Head of caudate nucleus (tissue), 42 donors: ENCODE measurements around the gene LSM5.

Source experiments
- DNase-seq, 42 donors: peaks; one replicate each; pipeline versions ENCODE4 v3.0.0 to v3.0.0-alpha.2; 2020 to 2021; ENCODE audit warnings: mixed read lengths in 7 of 42
- intact Hi-C: fragments of 100-400 bp; cut with DNase I; formaldehyde crosslinking; loops from one replicate; pipeline ENCODE4 v1.15.0; 2022

The LSM5 gene

GRCh38 chr7:32490127-32490796 lies at the start of gene LSM5:
LSM5 (minus strand) TSS chr7:32490380; CDS start chr7:32490365, 15 bp downstream.
- DNase-seq, result peak; percentile 83 to 96 (median 91)
- intact Hi-C loops, result no loop called here

- intact Hi-C loops, result no loop called here
Observed at GRCh38 chr7:32539366-32539765, 49.2 kb upstream of the LSM5 start.

DNA sequence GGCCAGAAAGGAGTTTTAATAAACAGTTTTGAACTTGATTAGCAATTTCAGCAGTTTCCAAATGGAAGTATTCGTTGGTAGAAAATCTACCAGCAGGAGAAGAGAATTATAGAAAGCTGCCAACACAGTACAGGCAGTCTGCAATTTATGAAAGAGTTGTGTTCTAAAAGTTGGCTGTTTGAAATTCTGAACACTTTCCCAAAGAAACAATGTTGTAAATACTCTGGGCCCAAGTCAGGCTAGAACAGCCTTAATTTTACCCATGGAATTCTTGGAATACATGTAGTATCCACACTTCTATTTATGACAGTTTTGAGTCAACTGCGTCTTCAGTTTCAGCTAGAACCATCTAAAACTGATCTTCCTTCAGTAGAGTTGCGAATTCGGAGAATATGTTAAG lies 47.6 kb upstream of the LSM5 start:
- no peak for DNase-seq
- intact Hi-C loops, result no loop called here

More at GRCh38 chr7:32539366-32539765, 49.2 kb upstream of the LSM5 start:
- no peak for DNase-seq

GRCh38 chr7:32536585-32536984 lies 46.4 kb upstream of the LSM5 start:
- intact Hi-C loops, result no loop called here
- peak in 2 of 42 donors; percentile 3 to 12 for DNase-seq

DNA sequence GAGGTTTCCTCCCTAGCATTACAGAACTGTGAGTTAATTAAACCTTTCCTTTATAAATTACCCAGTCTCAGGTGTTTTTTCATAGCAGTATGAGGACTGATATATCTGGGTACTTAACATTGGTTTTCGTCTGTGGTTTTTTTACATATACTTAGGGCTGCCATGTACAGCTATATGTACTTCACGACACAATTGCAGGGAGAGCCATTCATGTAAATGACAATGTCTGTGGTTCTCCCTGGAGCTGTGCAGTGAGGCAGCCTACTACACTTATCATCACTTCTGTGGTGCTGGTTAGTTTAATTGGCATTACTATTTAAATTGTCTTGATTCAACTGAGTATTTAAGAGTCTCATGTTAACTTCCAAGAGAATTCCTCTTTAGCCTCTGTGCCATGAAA lies 45.8 kb upstream of the LSM5 start:
- intact Hi-C loops, result no loop called here
- no peak for DNase-seq

DNA sequence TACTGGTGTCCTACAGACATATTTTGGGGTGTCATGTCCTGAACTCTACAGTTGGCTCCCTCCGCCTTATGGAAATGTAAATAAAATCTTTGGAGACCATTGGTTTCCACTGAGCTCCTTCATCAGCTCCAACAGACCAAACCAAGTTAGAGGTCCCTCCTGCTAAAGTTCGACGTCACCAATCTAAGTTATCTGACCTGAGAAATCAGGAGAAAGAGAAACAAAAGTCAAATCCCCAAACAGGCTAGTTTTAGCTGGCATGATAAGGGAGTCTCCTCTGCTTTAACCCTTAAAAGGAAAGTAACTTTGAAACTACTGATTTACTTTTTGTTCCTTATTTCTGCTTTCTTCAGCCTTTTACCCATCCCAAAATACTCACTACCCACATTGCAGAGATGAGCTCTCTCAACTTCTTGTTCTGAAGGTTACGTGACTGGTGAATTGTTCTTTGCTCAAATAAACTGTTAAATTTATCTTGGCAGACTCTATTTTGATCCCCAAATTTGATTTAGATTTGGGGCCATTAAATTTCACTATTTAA lies 45.1 kb upstream of the LSM5 start:
- intact Hi-C loops, result no loop called here
- no peak for DNase-seq

DNA sequence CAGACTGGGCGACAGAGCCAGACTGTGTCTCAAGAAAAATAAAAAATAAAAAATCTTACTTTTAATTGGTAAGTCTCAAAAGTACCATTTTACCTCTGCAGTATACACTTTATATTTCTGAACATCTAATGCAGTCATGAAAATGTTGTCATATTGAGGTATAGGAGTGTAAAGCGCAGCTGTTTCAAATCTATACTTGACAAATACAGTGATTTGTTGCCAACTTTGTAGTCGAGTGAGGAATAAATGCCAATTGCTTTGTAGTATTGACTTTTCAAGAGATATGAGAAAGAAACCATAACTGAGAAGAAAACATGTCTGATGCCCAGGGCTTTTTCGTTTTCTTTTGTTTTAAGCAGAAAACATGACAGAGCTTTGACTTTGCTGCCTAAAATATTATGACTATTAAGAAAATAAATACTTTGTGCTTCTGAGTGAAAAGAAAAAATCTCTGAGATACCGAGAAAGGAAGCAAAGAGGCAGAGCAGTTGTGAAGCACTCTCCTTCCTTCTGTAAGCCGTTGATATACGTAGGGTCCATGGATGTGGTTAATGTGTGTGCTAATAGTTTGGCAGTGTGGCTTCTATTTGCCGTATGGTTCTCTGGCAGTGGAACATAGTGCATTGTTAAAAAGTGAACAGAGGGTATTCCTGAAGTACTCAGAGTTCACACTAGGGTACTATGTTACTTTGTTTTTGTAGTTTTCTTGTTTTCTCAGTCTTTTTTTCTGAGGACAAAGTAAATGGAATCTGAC lies 43.3 kb upstream of the LSM5 start:
- no peak for DNase-seq
- intact Hi-C loops, result no loop called here

- DNase-seq, result no peak
- intact Hi-C loops, result no loop called here
Observed at GRCh38 chr7:32532716-32533115, 42.5 kb upstream of the LSM5 start.

DNA sequence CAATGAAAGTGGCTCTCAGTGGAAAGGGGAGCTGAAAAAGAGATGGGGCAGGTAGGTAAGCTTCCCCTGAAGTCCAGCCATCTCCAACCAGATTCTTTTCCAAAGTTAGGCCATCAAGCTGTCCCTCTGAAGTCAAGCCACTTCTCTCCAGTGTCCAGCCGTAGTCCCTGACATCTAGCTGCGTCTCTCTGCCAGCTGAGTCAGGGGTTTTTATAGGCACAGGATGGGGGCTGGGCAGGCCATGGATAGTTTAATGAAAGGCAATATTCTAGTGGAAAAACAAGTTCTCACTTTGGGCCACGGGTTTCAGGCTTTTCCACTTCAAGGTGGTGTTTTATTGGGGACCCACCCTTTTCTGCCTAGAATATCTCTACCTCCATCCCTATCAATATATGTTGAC lies 41.9 kb upstream of the LSM5 start:
- peak in 1 of 42 donors; percentile 29 for DNase-seq
- intact Hi-C loops, result no loop called here

DNA sequence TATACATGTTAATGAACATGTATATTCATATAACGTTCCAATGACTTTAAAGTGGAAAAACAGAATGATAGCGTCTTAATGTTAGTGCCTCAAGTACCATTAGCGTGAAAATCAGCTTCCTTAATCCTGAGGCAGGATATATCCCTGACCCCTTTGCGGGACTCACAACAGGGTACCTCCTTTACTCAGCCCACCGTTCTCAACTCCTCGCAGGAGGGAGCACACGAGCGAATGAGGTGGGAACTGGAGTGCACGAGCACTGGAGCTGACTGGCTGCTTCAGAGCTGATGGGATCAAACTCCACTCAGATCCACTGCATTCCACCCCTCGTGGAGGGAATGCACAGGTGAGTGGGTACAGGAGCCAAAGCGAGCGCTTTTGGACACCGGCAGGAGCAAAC lies 41.2 kb upstream of the LSM5 start:
- intact Hi-C loops, result no loop called here

GRCh38 chr7:32525839-32526238 lies 35.7 kb upstream of the LSM5 start:
- no peak for DNase-seq
- intact Hi-C loops, result no loop called here

More for the DNA sequence above, 41.2 kb upstream of the LSM5 start:
- DNase-seq, result no peak

DNA sequence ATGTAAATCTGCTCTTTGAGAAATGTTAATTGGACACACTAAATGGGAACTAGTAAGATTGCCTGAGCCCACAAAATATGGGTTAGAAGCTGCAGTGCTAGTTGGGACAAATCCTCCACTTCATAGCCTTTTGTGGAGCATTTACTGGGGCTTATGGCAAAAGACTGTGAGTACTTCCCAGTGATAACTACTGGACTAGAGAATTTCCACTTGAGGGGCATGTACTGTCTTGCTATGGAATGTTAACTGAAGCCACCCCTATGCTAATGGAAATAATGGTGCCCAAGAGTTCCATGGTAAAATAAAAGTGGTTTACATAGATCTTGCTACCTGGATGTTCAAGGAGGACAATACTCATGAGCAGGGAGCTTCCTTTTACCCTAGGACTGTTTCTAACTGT lies 34.5 kb upstream of the LSM5 start:
- intact Hi-C loops, result no loop called here
- no peak for DNase-seq

- intact Hi-C loops, result no loop called here
- no peak for DNase-seq
Observed at GRCh38 chr7:32522746-32523530, 32.8 kb upstream of the LSM5 start.

GRCh38 chr7:32519763-32520162 lies 29.6 kb upstream of the LSM5 start:
- no peak for DNase-seq
- intact Hi-C loops, result no loop called here

DNA sequence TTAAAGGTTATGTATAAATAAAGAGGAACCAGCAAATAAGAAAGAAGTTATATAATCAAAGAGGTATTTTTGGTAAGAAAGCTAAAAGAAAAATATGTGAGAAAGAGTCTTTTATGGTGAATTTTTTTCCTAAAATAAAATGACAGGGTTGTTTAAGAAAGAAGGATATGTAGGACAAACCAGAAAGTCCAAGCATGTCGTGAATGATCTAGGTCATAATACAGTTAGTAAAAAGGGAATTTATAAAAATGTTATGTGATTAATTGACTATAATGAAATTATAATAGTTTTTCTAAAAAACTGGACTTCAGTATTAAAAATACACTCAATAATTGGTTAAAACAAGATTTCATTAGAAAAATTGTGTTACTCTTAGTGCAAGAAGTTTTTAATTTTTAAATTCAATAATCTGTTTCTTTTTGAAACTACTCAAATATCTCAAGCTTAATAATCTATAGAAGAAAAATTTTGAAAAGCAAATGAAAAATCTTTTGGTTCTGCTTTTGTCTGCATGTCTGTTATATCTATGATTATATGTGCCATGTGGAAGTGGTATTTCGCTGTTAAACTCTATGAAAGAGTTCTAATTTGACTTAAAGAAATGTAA lies 28.5 kb upstream of the LSM5 start:
- DNase-seq, result no peak
- intact Hi-C loops, result no loop called here

DNA sequence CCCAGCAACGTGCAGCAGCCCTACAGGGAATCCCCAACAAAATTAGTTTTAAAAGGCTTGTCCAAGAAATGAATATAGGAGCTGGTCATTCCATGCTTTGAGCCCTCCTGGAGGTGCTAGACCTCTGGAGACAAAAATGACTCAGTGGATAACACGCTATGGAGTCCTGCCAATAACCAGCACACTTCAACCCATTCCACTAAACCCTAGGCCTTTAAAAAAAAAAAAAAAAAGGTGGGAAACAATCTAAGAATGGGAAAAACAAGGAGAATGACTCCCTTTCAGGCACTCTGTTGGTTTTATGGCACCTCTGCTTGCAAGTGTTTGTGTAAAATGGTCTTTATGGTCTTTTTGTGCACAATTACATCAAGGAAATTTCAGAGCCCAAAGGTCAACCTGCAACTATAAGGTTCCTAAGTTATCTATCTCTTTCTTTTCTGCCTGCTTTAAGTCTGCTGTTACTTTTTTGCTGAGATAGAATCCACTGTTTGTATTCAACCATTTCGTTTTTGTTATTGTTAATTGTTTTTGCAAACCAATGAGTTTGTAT lies 26.4 kb upstream of the LSM5 start:
- DNase-seq, result no peak
- intact Hi-C loops, result no loop called here

DNA sequence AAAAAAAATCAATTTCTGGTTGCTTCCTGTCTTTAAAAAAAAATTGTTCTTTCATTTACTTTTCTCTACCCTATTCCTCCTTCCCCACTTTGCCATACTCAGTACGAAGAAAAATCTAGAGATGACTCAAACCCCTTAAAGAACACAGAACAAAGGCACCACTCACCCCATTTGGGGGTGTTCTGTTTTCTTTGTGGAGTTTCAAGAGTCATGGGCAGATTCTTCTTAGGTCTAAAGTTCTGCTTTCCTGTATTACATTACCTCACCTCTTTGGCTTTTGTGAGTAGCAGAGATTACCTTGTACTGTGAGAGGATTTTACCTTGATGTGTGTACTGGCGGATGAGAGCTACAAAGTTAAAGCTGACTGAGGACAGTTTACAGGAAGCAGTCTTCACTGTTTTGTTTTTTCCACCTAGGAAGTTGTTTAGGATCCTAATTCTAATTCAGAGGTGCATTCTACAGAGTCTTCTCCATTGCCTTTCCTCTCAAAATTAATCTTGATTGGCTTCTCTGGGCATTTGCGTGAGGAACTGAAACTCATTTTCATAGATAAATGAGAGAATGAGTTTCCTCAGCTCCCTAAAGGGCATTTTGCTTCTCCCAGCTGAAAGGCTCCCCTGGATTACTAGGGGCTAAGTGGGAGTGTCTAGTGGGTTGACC lies 25.8 kb upstream of the LSM5 start:
- DNase-seq, result no peak
- intact Hi-C loops, result no loop called here

- DNase-seq, result no peak
- intact Hi-C loops, result no loop called here
Observed at GRCh38 chr7:32513210-32513609, 23.0 kb upstream of the LSM5 start.

- DNase-seq, result no peak
- intact Hi-C loops, result no loop called here
Observed at GRCh38 chr7:32511791-32512190, 21.6 kb upstream of the LSM5 start.
